Tibial nerve (tissue), 4 donors: ENCODE measurements around the gene RASSF4. TPM values are rescaled to one million over a fixed set of nuclear protein-coding genes. Genes with fewer than 3 reads are reported as not detected.

Experiments
- DNase-seq, 2 donors: peaks; one replicate each; pipeline ENCODE4 v3.0.0-alpha.2; 2019; ENCODE audit warnings: low spot score in 2 of 2
- H3K27ac ChIP-seq, 4 donors: fragments of 200-600 bp; sonication (generic) in 3 of 4; one replicate each; pipeline ENCODE4 v1.5.1; 2017 to 2019; ENCODE audit warnings: mild to moderate bottlenecking in 1 of 4
- H3K27me3 ChIP-seq, 2 donors: fragments of 200-600 bp; sonication (generic) in 1 of 2; one replicate each; pipeline versions ENCODE4 v1.5.1 to v1.6.0; 2017 to 2019
- H3K36me3 ChIP-seq, 3 donors: fragments of 200-600 bp; sonication (generic); one replicate each; pipeline ENCODE4 v1.5.1; 2018 to 2019
- H3K4me1 ChIP-seq, 4 donors: fragments of 200-600 bp; sonication (generic) in 3 of 4; one replicate each; pipeline ENCODE4 v1.5.1; 2017 to 2019
- H3K4me3 ChIP-seq, 4 donors: fragments of 200-600 bp; sonication (generic) in 3 of 4; one replicate each; pipeline ENCODE4 v1.5.1; 2017 to 2019; ENCODE audit warnings: mild to moderate bottlenecking in 1 of 4, moderate library complexity in 1 of 4
- H3K9me3 ChIP-seq, 4 donors: fragments of 200-600 bp; sonication (generic) in 3 of 4; one replicate each; pipeline ENCODE4 v1.5.1; 2017 to 2019
- CTCF ChIP-seq, 5 experiments: fragments of 200-600 bp in 3 of 5; fragments of 450-650 bp in 2 of 5; sonication (generic) in 3 of 5; IDR thresholded peaks; one replicate each; pipeline ENCODE4 v1.5.1; 2016 to 2019; ENCODE audit warnings: antibody characterized with exemption in 5 of 5, mild to moderate bottlenecking in 3 of 5, moderate library complexity in 2 of 5
- EP300 ChIP-seq, 2 donors: sonication (generic); formaldehyde crosslinking; IDR thresholded peaks; one replicate each; pipeline ENCODE4 v1.6.1; 2017; ENCODE audit warnings: antibody characterized with exemption in 2 of 2, mild to moderate bottlenecking in 1 of 2
- POLR2A ChIP-seq, 2 donors: fragments of 450-650 bp; IDR thresholded peaks; one replicate each; pipeline ENCODE4 v1.6.1; 2017; ENCODE audit warnings: antibody characterized with exemption in 2 of 2, mild to moderate bottlenecking in 2 of 2, moderate library complexity in 2 of 2
- WGBS, 2 donors: methylation state at CpG; one replicate each; pipeline ENCODE4 v1.1.5; 2018; 5-methylcytosine and 5-hydroxymethylcytosine counted together
- total RNA-seq, 4 donors: library from RNA; depleted of rRNA; stranded (reverse); fragments of >200 nt; gene quantifications; one replicate each; pipeline ENCODE4 v1.1.0, GENCODE V29; 2016

RASSF4 gene
- total RNA-seq, 4 donors from 2014 or later: 153 to 275 (median 185) TPM

GRCh38 chr10:44935966-44936295, 23.7 kb upstream of the RASSF4 start:
- Histone ChIP-seq H3K4me3 (no peak overlapping the region), H3K27ac (peak overlapping the region; percentile 73 to 88 (median 80)), H3K4me1 (peaks cover 0 to 60% (median 49%) of the 10 kb centered on the region in 4 donors), H3K27me3 (no peaks in the 10 kb centered on the region), H3K9me3 (no peaks in the 10 kb centered on the region), H3K36me3 (no peaks in the 10 kb centered on the region)
- no peak for DNase-seq
- 29 to 30% methylated on average over 3 of the region's 3 CpGs for WGBS, 2 donors
- TF ChIP-seq EP300 (IDR thresholded peaks at IDR 0.05) (no peak), CTCF (IDR thresholded peaks at IDR 0.05) (no peak), POLR2A (IDR thresholded peaks at IDR 0.05) (no peak)

GRCh38 chr10:44936314-44936975, 23.2 kb upstream of the RASSF4 start:
- no peak for DNase-seq
- Histone ChIP-seq H3K27me3 (no peaks in the 10 kb centered on the region), H3K4me1 (peaks cover 0 to 60% (median 49%) of the 10 kb centered on the region in 4 donors), H3K27ac (peak overlapping the region; percentile 73 to 88 (median 80)), H3K4me3 (no peak overlapping the region), H3K9me3 (no peaks in the 10 kb centered on the region), H3K36me3 (no peaks in the 10 kb centered on the region)
- WGBS, 2 donors: 79 to 85% methylated on average over 7 of the region's 7 CpGs
- TF ChIP-seq POLR2A (IDR thresholded peaks at IDR 0.05) (no peak), CTCF (IDR thresholded peaks at IDR 0.05) (no peak), EP300 (IDR thresholded peaks at IDR 0.05) (no peak)

GRCh38 chr10:44937196-44938005, 22.2 kb upstream of the RASSF4 start:
- no peaks in the 10 kb centered on the region for H3K9me3 ChIP-seq
- WGBS, 2 donors: 72 to 82% methylated on average over 9 of the region's 9 CpGs
- TF ChIP-seq CTCF (IDR thresholded peaks at IDR 0.05) (no peak), EP300 (IDR thresholded peaks at IDR 0.05) (peak in 1 of 2 donors; percentile 73)
- DNase-seq: peak in 1 of 2 donors; percentile 69
- peak overlapping the region in 2 of 4 donors; percentile 38 to 80 for H3K27ac ChIP-seq
- H3K27me3 ChIP-seq: no peaks in the 10 kb centered on the region
- peaks cover 0 to 55% (median 49%) of the 10 kb centered on the region in 4 donors for H3K4me1 ChIP-seq
- H3K36me3 ChIP-seq: no peaks in the 10 kb centered on the region
- H3K4me3 ChIP-seq: no peak overlapping the region

- peaks cover 0 to 39% (median 35%) of the 10 kb centered on the region in 4 donors for H3K4me1 ChIP-seq
- no peak overlapping the region for H3K4me3 ChIP-seq
- no peak for TF ChIP-seq POLR2A (IDR thresholded peaks at IDR 0.05)
- no peak for TF ChIP-seq EP300 (IDR thresholded peaks at IDR 0.05)
- TF ChIP-seq CTCF (IDR thresholded peaks at IDR 0.05): no peak
- WGBS, 2 donors: 67 to 75% methylated on average over 7 of the region's 7 CpGs
- H3K27ac ChIP-seq: no peak overlapping the region
- H3K9me3 ChIP-seq: peaks cover 0 to under 1% (median 0%) of the 10 kb centered on the region in 4 donors
- H3K27me3 ChIP-seq: no peaks in the 10 kb centered on the region
- H3K36me3 ChIP-seq: no peaks in the 10 kb centered on the region
- DNase-seq: no peak
Observed at GRCh38 chr10:44938956-44939355, 20.6 kb upstream of the RASSF4 start.
